Keratinocyte (primary cell): Measurements from ENCODE around the gene TOM1L2. TPM values are rescaled to one million over a fixed set of nuclear protein-coding genes. Genes with fewer than 3 reads are reported as not detected.

ENCODE experiments used
- DNase-seq: peaks from one replicate; pipeline ENCODE4 v3.0.0-alpha.2; 2011; ENCODE audit warnings: low read depth, missing footprints, low spot score
- FAIRE-seq: peaks from 2 replicates; lab custom pipeline; 2011; peaks lifted over from hg19 to GRCh38; lab: Jason Lieb, UNC
- H2AFZ ChIP-seq: 2 replicates; pipeline ENCODE4 v1.6.0; 2012; ENCODE audit warnings: low read length, control low read depth, inconsistent platforms; ENCODE audit not compliant: control insufficient read depth
- H3K27ac ChIP-seq: 2 replicates; pipeline ENCODE4 v1.5.1; 2011; ENCODE audit warnings: low read length; ENCODE audit not compliant: control insufficient read depth, insufficient read depth
- H3K27me3 ChIP-seq: 3 replicates; pipeline ENCODE4 v1.6.0; 2011; ENCODE audit warnings: low read length; ENCODE audit not compliant: control insufficient read depth, insufficient read depth; ENCODE audit errors: extremely low read depth
- H3K36me3 ChIP-seq, 2 experiments: 2 replicates in 1 of 2; 3 replicates in 1 of 2; pipeline ENCODE4 v1.5.1; 2011; ENCODE audit warnings: low read length in 2 of 2, mild to moderate bottlenecking in 1 of 2; ENCODE audit not compliant: control insufficient read depth in 2 of 2, insufficient read depth in 2 of 2; ENCODE audit errors: extremely low read depth in 1 of 2
- H3K4me1 ChIP-seq: 3 replicates; pipeline ENCODE4 v1.5.1; 2011; ENCODE audit warnings: low read length; ENCODE audit not compliant: control insufficient read depth, insufficient read depth; ENCODE audit errors: extremely low read depth
- H3K4me2 ChIP-seq: 3 replicates; pipeline ENCODE4 v1.6.0; 2011; ENCODE audit warnings: low read depth, low read length; ENCODE audit not compliant: control insufficient read depth, insufficient read depth; ENCODE audit errors: extremely low read depth
- H3K4me3 ChIP-seq, 3 experiments: fragments of 200-600 bp in 1 of 3; sonication (generic) in 1 of 3; 2 replicates in 2 of 3; 3 replicates in 1 of 3; pipeline ENCODE4 v1.5.1; 2011 to 2016; ENCODE audit warnings: low read length in 3 of 3, mild to moderate bottlenecking in 3 of 3, control low read depth in 2 of 3, inconsistent platforms in 1 of 3, low read depth in 1 of 3, mixed read lengths in 1 of 3, mixed run types in 1 of 3, moderate library complexity in 1 of 3; ENCODE audit not compliant: control insufficient read depth in 2 of 3, insufficient read depth in 2 of 3; ENCODE audit errors: extremely low read depth in 1 of 3
- H3K79me2 ChIP-seq: 2 replicates; pipeline ENCODE4 v1.6.0; 2012; ENCODE audit warnings: low read length; ENCODE audit not compliant: control insufficient read depth, insufficient read depth
- H3K9ac ChIP-seq: 3 replicates; pipeline ENCODE4 v1.6.0; 2011; ENCODE audit warnings: low read length; ENCODE audit not compliant: control insufficient read depth, insufficient read depth; ENCODE audit errors: extremely low read depth
- H3K9me1 ChIP-seq: 3 replicates; pipeline ENCODE4 v1.6.0; 2011; ENCODE audit warnings: low read length; ENCODE audit not compliant: control insufficient read depth, insufficient read depth; ENCODE audit errors: extremely low read depth
- H3K9me3 ChIP-seq: 2 replicates; pipeline ENCODE4 v1.5.1; 2012; ENCODE audit warnings: low read depth, low read length; ENCODE audit not compliant: control insufficient read depth
- H4K20me1 ChIP-seq: 3 replicates; pipeline ENCODE4 v1.6.0; 2011; ENCODE audit warnings: low read length; ENCODE audit not compliant: control insufficient read depth, insufficient read depth; ENCODE audit errors: extremely low read depth
- CTCF ChIP-seq, 3 experiments: IDR thresholded peaks in 1 of 3; conservative IDR thresholded peaks in 1 of 3; optimal IDR thresholded peaks in 1 of 3; 2 replicates in 2 of 3; 3 replicates in 1 of 3; pipeline versions ENCODE3 to v1.5.1; 2011; ENCODE audit warnings: low read length in 3 of 3, mild to moderate bottlenecking in 3 of 3, moderate library complexity in 2 of 3, control low read depth in 1 of 3, inconsistent platforms in 1 of 3; ENCODE audit not compliant: insufficient read depth in 2 of 3; ENCODE audit errors: extremely low read depth in 1 of 3
- EZH2 ChIP-seq: IDR thresholded peaks from one replicate; pipeline ENCODE4 v1.6.1; 2012; ENCODE audit warnings: inconsistent platforms, mild to moderate bottlenecking, low read length, moderate library complexity
- dilution Hi-C: fragments of 300-500 bp; cut with MboI; formaldehyde crosslinking; loops from one replicate; pipeline ENCODE4 v1.7.0; 2020; ENCODE audit warnings: low sequenced_read_pairs; ENCODE audit not compliant: extremely low pct_ligation_motif_present
- polyA plus RNA-seq, 5 experiments: library from polyadenylated mRNA; depleted of rRNA in 3 of 5; stranded (reverse) in 3 of 5; stranded (forward) in 1 of 5; unstranded in 1 of 5; fragments of >200 nt; gene quantifications; 1 replicate in 1 of 5; 2 replicates in 3 of 5; 3 replicates in 1 of 5; pipeline versions ENCODE4 v1.2.1 to v1.2.3, GENCODE V29; 2011 to 2012; ENCODE audit warnings: missing spikeins in 2 of 5, low read depth in 1 of 5, low replicate concordance in 1 of 5

The TOM1L2 gene
- polyA plus RNA-seq, 1 donor (not counting 4 experiments of a cell fraction or from before 2014, with no cell fraction given), result 36.3 TPM

GRCh38 chr17:17950806-17951205 lies 21.4 kb downstream of the TOM1L2 start:
- Histone ChIP-seq H2AFZ (no peak overlapping the region), H3K9me3 (no peaks in the 10 kb centered on the region), H3K4me2 (peak overlapping the region; percentile 47), H3K36me3 (peaks cover 7 to 8% of the 10 kb centered on the region in 2 experiments), H3K27me3 (no peaks in the 10 kb centered on the region), H3K4me3 (no peak overlapping the region), H4K20me1 (no peaks in the 10 kb centered on the region), H3K4me1 (peaks cover 38% of the 10 kb centered on the region), H3K9ac (peak overlapping the region; percentile 9), H3K27ac (peak overlapping the region; percentile 47), H3K9me1 (no peaks in the 10 kb centered on the region), H3K79me2 (peaks cover 65% of the 10 kb centered on the region)
- dilution Hi-C loops, result no loop called here
- DNase-seq, result no peak
- peak; percentile 98 for FAIRE-seq
- TF ChIP-seq EZH2 (no peak), CTCF (optimal IDR thresholded peaks at IDR 0.05 in 1 of 3, IDR thresholded peaks at IDR 0.05 in 1 of 3, conservative IDR thresholded peaks at IDR 0.05 in 1 of 3; ENCODE audit: extremely low read depth in 1 of 3, insufficient read depth in 2 of 3, low read length in 3 of 3) (peak; percentile 61 to 69 (median 68))

GRCh38 chr17:17950347-17950746 lies 21.9 kb downstream of the TOM1L2 start:
- TF ChIP-seq CTCF (optimal IDR thresholded peaks at IDR 0.05 in 1 of 3, IDR thresholded peaks at IDR 0.05 in 1 of 3, conservative IDR thresholded peaks at IDR 0.05 in 1 of 3; ENCODE audit: extremely low read depth in 1 of 3, insufficient read depth in 2 of 3, low read length in 3 of 3), result no peak
- no peak for TF ChIP-seq EZH2
- H3K4me3 ChIP-seq, result no peak overlapping the region
- dilution Hi-C loops, result no loop called here
- H4K20me1 ChIP-seq, result no peaks in the 10 kb centered on the region
- H3K4me1 ChIP-seq, result peaks cover 38% of the 10 kb centered on the region
- FAIRE-seq (no peak), DNase-seq (no peak)
- no peak overlapping the region for H3K9ac ChIP-seq
- H3K79me2 ChIP-seq, result peaks cover 62% of the 10 kb centered on the region
- peaks cover 3 to 5% of the 10 kb centered on the region in 2 experiments for H3K36me3 ChIP-seq
- H3K9me1 ChIP-seq, result no peaks in the 10 kb centered on the region
- no peak overlapping the region for H2AFZ ChIP-seq
- H3K4me2 ChIP-seq, result no peak overlapping the region
- H3K27me3 ChIP-seq, result no peaks in the 10 kb centered on the region
- H3K27ac ChIP-seq, result peak overlapping the region; percentile 47
- no peaks in the 10 kb centered on the region for H3K9me3 ChIP-seq
